PFSK-1 (cell line): ENCODE data around the gene CROCC2.

Experiments
- FOXP2 ChIP-seq: optimal IDR thresholded peaks from 2 replicates; pipeline ENCODE3; 2011; ENCODE audit warnings: borderline replicate concordance, control low read depth, inconsistent platforms; ENCODE audit not compliant: insufficient read depth; ENCODE audit errors: extremely low read length, extremely low read depth
- POLR2AphosphoS5 ChIP-seq: IDR thresholded peaks from 2 replicates; pipeline ENCODE4 v1.6.1; 2012; ENCODE audit warnings: low read depth, mild to moderate bottlenecking, control low read depth, low read length, moderate library complexity
- SIN3A ChIP-seq: IDR thresholded peaks from 2 replicates; pipeline ENCODE4 v1.6.1; 2012; ENCODE audit warnings: mild to moderate bottlenecking, low read length, moderate library complexity, borderline replicate concordance; ENCODE audit not compliant: insufficient read depth
- TAF1 ChIP-seq: IDR thresholded peaks from 2 replicates; pipeline ENCODE4 v1.6.1; 2012; ENCODE audit warnings: low read length, control low read depth, borderline replicate concordance; ENCODE audit not compliant: insufficient read depth
- TF ChIP-seq, protein P1 (sequence below), 2 experiments: IDR thresholded peaks; 2 replicates each; pipeline versions ENCODE4 v1.6.1 to v1.8.0; 2011 to 2012; ENCODE audit warnings: low read depth in 2 of 2, low read length in 2 of 2, control low read depth in 1 of 2, inconsistent platforms in 1 of 2, mild to moderate bottlenecking in 1 of 2, moderate library complexity in 1 of 2; ENCODE audit not compliant: insufficient read depth in 1 of 2

The CROCC2 gene

DNA sequence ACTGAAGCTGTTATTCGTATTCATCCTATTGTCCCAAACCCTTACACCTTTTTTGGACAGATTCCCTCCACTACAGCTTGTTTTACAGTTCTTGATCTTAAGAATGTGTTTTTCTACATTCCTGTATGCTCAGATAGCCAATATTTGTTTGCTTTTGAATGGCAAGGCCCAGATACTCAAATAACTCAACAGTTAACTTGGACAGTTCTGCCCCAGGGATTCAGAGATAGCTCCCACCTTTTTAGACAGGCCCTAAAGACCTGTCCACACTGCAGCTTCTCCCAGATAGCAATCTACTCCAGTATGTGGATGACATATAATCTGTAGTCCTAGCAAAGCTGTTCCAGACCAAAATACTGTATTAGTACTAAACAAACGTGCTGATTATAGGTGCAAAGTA is 44.6 kb upstream of the CROCC2 start:
- TF ChIP-seq SIN3A = no peak

DNA sequence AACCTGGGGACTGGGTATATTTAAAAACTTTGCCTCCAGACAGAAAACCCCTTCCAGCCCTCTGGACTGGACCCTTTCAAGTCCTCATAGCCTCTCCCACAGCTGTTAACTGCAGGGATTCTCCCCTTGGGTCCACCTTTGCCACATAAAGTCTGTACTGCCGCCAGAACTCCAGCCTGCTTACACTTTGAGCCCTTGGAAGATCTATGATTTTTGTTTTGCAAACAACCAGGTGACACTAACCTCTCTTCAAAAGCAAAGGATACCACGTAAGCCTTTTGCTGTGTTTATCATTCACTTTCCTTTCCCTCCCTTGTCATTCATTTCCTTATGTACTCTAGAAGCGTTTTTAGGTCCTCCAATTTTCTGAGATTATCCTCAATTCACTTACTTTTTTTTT is 41.7 kb upstream of the CROCC2 start:
- TF ChIP-seq TAF1 = no peak
- TF ChIP-seq SIN3A = no peak
- no peak for TF ChIP-seq POLR2AphosphoS5
- no peak for TF ChIP-seq FOXP2
- TF ChIP-seq, protein P1, sequence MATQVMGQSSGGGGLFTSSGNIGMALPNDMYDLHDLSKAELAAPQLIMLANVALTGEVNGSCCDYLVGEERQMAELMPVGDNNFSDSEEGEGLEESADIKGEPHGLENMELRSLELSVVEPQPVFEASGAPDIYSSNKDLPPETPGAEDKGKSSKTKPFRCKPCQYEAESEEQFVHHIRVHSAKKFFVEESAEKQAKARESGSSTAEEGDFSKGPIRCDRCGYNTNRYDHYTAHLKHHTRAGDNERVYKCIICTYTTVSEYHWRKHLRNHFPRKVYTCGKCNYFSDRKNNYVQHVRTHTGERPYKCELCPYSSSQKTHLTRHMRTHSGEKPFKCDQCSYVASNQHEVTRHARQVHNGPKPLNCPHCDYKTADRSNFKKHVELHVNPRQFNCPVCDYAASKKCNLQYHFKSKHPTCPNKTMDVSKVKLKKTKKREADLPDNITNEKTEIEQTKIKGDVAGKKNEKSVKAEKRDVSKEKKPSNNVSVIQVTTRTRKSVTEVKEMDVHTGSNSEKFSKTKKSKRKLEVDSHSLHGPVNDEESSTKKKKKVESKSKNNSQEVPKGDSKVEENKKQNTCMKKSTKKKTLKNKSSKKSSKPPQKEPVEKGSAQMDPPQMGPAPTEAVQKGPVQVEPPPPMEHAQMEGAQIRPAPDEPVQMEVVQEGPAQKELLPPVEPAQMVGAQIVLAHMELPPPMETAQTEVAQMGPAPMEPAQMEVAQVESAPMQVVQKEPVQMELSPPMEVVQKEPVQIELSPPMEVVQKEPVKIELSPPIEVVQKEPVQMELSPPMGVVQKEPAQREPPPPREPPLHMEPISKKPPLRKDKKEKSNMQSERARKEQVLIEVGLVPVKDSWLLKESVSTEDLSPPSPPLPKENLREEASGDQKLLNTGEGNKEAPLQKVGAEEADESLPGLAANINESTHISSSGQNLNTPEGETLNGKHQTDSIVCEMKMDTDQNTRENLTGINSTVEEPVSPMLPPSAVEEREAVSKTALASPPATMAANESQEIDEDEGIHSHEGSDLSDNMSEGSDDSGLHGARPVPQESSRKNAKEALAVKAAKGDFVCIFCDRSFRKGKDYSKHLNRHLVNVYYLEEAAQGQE (IDR thresholded peaks at IDR 0.05; ENCODE audit: insufficient read depth in 1 of 2, low read depth in 2 of 2, low read length in 2 of 2) = no peak

DNA sequence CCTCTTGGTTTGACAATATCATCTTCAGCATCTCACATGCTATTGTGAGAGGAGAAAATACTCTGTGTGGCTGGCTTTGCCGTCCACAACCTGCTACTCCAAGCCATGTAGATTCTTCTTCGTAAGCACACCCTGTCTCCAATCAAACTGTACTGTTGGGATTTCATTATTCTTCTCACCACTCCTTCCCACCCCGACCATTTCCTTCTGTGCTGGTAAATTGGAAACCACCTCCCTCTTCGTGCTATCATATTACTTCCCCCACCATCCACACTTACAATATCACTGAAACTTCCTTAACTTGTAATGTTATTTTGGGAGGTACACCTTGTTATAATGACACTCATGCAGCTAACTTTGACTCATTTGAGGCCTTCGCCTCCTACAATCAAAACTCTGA is 40.7 kb upstream of the CROCC2 start:
- no peak for TF ChIP-seq TAF1

DNA sequence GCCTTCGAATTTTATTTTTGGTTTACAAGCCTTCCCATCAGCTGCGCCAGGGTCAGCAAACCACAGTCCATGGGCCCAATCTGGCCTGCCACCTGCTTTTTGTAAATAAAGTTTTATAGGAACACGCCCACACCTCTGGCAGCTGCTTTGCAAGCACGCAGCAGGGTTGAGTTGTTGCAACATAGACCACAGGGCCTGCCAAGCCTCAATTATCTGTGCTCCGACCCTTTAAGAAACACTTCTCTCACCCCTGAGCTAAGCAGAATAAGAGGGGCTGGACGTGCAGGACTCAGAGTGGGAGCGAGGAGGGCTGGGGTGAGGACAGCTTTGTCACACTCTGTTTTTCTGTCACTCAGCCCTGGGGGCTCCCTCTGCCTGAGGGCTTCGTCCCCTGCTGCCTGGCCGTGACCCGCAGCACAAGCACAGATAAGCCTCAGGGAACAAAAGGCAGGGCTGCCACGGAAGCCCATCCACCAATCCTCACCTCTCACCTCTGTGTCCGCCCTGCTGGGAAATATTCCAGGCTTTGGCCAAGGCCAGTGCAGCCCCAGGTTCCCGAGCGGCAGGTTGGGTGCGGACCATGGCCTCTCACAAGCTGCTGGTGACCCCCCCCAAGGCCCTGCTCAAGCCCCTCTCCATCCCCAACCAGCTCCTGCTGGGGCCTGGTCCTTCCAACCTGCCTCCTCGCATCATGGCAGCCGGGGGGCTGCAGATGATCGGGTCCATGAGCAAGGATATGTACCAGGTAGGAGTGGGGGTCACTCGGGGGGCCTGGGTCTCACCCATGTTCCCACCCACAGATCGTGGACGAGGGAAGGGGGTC is 37.6 kb upstream of the CROCC2 start, which contains the start of gene AGXT:
Gene AGXT, plus strand, starts transcription at position 539 of the 823 bp plus-strand sequence. Its CDS starts 42 bp downstream, at position 581.
- TF ChIP-seq FOXP2 = no peak
- TF ChIP-seq SIN3A = no peak
- TF ChIP-seq TAF1 = no peak
- no peak for TF ChIP-seq POLR2AphosphoS5
- TF ChIP-seq, protein P1 (IDR thresholded peaks at IDR 0.05; ENCODE audit: insufficient read depth in 1 of 2, low read depth in 2 of 2, low read length in 2 of 2) = no peak

DNA sequence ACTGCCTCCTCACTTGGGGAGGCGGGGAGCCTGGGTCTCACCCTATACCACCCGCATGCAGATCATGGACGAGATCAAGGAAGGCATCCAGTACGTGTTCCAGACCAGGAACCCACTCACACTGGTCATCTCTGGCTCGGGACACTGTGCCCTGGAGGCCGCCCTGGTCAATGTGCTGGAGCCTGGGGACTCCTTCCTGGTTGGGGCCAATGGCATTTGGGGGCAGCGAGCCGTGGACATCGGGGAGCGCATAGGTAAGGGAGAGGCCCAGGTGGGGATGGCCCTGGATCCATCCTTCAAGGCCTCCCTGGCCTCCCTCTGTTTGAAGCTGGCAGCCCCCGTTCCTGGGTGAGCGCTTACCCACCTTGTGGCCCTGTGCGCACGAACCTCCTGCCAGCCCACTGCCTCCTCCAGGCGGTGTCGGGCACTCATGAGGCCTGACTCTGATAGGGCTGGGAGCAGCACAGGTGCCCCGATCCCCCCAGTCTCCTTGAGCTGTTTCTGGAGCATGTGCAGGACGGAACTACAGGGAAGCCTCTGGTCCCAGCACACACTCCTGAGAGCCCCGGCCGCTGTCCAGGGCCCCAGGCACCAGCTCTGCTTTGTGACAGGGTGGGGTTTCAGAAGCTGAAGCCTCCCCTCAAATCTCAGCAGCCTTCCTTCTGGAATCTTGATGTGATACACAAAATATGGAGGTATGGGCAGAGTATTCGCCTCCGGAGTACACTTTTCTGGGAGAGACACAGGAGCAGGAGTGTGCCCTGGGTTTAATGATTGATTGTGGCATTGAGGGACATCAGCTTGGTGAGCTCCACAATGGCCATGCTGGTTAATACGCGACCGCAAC is 36.8 kb upstream of the CROCC2 start:
- TF ChIP-seq TAF1 (no peak), FOXP2 (no peak), POLR2AphosphoS5 (no peak), SIN3A (no peak)
- TF ChIP-seq, protein P1 (IDR thresholded peaks at IDR 0.05; ENCODE audit: insufficient read depth in 1 of 2, low read depth in 2 of 2, low read length in 2 of 2) = no peak
